HG03103 (cell line): ENCODE results near the gene VPS16.

Experiments
- ATAC-seq: cut with Tn5 transposase; IDR thresholded peaks from one replicate; pipeline ENCODE4 v1.9.1; 2021; ENCODE audit warnings: low read depth; ENCODE audit not compliant: unreplicated experiment

The VPS16 gene

DNA sequence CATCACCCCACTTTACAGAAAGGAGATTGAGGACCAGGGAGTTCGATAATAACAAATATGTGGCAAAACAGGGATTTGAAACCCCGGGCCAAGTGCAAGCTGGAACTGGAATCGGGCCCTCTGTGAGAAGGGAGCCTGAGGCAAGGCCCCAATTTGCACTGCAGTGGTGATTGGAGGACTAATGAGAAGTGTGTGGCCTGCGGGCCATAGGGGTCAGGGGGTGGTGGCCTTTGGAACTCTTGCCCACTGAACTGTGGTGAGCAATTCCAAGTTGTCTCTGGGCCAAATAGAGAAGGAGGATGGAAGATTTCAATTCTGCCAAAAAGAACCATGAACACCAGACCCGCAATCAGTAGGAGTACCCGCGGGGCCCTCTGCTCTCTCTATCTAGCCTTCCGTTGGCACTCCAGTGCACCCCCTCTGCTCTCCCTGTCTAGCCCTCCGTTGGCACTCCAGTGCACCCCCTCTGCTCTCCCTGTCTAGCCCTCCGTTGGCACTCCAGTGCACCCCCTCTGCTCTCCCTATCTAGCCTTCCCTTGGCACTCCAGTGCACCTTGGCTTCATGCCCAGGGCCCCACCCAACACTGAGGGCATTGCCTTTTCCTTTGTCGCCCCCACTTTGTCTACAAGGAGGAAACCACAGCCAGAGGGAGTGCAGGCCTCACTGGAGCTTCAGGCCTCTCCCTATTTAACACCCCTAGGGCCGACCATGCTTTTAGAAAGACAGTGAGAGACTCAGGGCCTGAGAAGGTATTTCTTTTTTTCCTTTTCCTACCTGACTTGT, 26.7 kb downstream of the VPS16 start:
- ATAC-seq = no peak

DNA sequence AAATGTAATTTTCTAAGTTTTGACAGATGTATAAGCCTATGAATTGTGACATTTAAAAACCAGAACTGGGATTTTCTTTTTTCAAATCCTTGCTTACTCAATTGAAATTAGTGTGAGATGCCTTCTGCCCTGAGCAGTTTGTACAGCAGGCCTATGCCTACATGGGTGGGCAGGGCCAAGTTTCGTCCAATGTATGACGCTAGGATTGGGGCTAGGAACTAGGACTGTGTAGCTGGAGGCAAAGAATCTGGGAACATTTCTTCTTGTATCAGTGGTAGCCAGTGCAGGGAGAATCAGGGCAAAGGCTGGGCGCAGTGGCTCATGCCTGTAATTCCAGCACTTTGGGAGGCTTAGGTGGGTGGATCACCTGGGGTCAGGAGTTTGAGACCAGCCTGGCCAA, 28.8 kb downstream of the VPS16 start:
- ATAC-seq = no peak

DNA sequence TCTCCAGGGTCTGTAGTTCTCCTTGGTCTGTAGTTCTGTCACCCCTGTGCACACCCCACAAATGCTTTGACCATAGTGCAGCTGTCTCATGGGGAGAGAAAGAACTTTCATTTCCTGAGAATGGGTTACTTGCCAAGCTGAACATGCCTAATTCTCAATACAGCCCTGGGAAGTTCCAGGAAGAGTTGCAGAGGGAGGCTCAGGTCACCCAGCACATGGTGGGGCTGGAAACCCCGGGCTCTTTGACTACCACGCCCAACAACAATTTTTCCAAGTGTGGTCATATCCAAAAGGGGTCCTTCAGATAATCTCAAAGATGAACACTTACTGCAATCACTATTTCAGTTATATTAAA, 30.5 kb downstream of the VPS16 start:
- ATAC-seq = no peak

DNA sequence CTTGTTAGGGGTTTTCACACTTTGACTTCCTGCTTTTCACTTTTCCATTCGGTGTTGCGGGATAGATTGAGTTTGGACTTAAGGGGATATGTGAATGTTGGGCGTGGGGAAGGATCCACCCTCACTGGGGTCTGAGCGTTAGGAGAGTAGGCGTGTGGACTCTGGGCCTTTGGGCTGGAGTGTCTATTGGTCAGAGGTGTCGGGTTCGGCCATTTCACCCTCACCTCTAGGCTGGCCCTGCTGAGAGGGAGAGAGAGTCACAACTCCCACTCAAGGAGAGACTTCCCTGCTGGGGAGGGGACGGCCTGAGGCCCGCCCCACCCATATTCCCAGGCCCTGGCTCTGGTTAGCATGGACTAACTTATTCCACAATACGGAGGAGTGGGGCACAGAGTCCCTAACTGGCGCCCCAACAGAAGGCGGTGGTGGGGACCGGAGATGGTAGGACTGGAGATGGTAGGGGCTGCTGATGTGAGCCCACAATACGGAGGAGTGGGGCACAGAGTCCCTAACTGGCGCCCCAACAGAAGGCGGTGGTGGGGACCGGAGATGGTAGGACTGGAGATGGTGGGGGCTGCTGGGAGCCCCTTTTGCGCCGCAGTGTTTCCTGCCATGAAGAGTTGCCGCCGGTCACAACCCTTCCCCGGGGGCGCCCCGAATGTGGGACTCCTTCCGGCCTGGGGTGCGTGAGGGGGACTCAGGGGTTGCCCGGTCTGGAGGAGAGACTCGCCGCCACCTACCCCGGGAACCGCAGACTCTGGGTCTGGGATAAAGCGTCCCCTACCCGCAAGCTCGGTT, 31.3 kb downstream of the VPS16 start:
- no peak for ATAC-seq

DNA sequence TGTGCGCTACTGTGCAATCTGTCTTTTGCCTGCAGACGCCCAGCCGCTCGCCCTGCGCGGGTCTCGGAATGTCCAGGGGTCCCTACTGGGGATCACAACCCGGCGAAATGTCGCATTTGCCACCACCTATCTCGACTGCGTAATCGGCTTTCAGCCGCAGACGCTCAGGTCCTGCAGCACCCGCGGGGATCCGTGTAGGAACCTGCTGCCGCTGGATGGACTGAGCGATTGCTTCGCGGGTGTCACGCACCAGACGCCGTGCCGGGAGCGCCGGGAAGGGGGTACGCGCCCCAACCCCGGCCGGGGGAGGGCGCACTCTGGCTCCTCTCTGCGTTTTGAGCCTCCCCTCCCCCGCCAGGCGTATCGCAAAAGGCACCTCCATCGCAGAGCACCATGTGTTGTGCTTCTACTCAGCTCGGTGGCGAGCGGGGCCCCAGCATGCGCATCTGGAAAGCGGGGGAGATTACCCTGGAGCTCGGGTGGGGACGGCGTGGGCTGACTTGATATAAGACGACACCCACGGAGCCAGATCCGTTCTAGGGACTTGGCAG, 32.0 kb downstream of the VPS16 start:
- ATAC-seq = no peak

DNA sequence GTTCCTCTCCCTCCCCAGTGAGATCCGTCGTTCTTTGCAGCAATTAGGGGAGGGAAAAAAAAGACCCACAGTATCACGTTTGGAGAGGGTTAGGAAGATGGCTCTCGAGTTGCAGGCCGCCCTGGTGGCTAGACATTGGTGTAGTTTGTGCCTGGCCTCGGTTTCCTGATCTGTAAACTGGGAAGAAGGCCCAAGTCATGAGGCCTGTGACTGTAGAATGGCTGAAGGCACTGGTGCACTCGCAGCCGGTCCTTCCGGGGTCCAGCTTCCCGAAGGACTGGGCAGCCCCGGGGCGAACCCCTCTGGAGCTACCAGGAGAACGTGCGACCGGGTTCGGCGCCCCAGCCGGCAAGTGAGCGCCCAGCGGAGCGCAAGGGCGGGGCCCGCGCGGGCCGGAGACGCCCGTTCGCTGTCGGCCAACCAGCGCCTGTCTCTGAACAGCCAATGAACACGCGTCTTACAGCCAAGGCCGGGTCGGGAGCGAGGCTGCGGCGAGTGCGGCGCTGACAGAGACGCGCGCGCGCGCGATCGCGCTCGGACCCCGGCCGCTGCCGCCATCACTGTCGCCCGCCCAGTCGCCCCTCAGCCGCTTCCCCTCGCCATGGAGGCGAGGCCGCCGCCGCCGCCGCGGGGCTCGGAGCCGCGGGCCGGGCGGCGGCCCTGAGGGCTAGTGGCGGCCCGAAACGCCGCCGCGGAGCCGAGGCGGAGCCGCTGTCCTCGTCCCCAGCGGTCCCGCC, 32.6 kb downstream of the VPS16 start, which contains the start of gene PTPRA:
Gene PTPRA (plus strand): TSS at position 472 of the 737 bp plus-strand sequence. CDS start 90,797 bp downstream, outside the sequence.
- peak; percentile 86 for ATAC-seq

DNA sequence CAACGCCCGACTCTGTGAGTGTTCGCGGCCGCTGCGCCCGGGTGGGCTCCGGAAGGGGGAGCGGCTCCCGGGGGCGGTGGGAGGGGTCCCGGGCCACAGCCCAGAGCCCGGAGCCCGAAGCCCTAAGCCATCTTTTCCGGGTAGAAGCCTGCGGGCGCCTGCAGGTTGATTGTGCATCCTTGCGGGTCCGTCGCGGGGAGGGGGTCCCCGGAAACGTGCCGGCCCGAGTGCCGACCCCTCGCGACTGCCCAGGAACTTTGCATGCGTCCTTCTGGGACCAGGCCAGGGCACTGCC, 33.1 kb downstream of the VPS16 start:
- no peak for ATAC-seq

DNA sequence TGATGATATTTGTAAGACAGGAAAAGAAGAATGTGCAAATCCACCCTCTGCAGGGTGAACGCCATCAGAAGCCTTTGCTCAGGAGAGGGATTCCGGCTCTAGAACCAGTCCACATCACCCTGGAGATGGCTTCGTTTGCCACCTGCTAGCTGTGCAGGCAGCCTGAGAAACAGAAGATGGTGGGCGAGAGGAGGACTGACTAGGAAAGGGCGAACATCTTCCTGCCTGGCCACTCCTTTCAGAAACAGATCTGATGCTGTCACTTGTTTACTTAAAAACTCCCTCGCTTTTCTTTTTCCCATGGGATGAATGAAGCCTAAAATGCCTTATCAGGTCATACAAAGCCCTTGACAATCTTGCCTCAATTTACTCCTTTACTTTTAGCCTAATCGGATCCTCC, 33.9 kb downstream of the VPS16 start:
- no peak for ATAC-seq

DNA sequence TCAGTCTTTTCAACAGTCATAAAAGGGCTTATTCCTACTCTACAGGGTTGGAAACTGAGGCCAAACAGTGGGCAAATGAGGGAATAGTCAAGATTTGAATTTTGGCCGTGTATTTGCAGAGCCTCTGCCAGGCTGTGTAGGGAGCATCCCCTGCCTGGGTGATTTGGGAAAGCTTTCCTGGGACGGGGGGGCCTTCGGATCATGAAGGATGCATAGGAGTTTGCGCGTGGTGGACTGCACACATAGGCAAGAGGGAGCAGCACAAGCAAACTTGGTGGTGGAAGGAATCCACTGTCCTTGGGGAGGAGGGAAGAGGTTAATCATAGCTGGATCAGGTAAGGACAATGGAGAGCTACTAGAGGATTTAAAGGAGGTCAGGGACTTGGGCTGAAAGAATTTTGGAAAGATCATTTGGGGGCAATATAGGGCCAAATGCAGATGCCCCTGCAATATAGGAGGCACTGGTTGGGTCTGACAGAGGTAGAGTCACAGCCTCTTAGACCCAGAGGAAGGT, 35.2 kb downstream of the VPS16 start:
- no peak for ATAC-seq

DNA sequence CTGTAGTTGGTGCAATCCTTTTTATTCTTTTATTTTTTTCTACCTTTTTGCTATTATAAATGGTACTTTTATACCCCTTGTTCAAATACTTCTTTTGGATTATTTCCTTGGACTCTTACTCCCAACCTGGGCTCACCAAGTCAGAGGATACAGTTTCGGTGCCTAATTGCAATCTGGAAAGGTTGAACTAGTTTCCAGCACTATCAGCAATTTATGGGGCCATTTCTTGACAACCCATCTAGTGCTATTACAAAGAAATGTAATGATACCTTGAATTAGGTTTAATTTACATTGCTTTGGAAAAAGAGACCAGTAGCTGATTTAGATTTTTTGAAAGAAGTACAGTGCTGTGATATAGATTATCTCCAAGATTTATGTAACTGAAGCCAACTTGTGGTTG, 38.0 kb downstream of the VPS16 start:
- no peak for ATAC-seq

DNA sequence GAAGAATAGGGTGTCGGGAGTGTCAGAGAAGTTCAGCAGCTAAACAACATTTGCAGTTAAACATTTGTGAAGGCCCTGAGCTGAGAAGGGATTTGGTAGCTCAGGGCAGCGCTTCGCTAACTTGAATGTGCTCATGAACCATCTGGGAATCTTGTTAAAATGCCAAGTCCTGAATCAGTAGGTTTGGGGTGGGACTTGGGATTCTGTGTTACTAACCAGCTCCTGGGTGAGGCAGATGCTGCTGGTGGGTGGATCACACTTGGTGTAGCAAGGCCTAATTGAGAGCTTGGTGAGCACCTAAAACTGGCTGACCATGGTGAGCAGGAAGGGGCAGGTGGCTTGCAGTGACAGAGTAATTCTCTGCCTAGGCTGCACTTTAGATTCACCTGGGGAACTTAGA, 38.6 kb downstream of the VPS16 start:
- ATAC-seq = no peak

DNA sequence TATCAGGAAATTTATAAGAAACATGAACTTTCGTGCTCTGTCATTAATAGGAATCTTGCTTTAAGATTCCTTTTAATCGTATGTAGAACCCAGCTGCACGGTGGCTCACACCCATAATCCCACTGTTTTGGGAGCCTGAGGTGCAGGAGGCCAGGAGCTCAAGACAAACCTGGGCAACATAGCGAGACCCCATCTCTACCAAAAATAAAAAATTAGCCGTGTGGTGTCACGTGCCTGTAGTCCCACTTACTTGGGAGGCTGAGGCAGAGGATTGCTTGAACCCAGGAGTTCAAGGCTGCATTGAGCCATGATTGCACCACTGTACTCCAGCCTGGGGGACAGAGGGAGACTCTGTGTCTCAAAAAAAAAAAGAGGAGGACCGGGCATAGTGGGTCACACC, 40.1 kb downstream of the VPS16 start:
- no peak for ATAC-seq

DNA sequence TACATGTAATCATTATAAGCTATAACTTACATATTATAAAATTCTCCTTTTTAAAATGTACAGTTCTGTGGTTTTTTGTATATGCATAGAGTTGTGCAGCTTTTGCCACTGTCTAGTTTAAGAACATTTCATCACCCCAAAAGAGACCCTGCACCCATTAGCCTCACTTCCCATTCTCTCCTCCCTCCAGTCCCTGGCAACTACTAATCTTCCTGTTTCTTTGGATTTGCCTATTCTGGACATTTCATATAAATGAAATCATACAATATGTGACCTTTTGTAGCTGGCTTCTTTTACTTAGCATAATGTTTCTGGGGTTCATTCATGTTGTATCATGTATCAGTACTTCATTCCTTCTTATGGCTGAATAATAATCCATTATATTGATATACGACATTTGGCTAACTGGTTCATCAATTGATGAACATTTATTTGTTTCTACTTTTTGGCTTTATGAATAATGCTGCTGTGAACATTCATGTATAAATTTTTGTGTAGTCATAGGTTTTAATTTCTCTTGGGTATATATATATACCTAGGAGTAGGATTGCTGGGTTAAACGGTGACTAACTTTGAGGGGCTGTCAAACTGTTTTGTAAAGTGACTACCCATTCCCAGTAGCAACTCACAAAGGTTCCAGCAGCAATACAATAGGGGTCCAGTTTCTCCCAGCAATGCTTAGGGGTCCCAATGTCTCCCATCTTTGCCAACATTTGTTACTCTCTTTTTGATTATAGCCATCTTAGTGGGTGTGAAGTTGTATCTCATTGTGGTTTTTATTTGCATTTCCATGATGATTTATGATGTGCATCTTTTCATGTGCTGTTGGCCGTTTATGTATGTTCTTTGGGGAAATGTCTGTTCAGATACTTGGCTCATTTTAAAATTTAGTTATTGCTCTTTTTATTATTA, 43.4 kb downstream of the VPS16 start:
- no peak for ATAC-seq

DNA sequence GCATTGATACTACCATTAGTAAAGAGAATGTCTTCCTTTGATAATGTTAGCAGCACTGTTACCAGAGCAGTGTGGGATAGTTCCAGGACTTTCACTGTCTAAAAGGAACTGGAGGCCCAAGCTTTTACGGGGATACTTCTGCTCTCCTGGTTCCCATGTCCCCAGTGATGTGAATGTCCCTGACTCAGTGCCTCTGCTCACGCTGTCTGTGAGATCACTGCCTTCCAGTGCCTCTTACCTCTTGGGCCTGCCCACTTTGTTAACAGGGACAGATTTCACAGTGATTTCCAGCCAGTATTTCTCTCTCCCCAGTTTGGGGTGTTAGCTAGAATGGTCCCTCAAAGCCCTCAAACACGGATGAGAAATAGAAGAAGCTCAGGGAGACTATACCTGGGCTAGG, 47.2 kb downstream of the VPS16 start:
- ATAC-seq = no peak

DNA sequence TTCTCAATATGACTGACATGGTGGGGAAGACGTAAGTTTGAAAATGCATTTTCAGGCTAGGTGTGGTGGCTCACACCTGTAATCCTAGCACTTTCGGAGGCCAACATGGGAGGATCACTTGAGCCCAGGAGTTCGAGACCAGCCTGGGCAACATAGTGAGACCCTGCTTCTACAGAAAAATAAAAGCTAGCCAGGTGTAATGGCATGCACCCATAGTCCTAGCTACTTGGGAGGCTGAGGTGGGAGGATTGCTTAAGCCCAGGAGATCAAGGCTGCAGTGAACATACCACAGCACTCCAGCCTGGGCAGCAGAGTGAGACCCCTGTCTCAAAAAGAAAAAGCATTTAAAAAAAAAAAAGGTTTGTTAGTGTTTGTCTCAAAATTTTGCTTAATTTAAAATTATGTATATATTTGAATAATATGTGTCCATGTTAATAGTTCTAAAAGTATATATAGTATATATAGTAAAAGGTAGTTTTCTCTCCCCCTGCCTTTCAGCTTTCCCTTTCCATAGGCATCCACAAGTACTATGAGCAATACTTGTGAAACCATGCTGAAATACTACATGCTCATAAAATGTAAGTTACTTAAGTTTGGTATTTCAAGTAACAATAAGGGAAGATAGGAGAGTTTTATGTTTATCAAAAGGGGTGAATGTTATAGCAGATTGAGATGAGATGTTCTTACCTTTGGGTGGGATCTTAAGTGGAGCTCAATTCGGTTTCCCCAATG, 47.8 kb downstream of the VPS16 start:
- no peak for ATAC-seq

DNA sequence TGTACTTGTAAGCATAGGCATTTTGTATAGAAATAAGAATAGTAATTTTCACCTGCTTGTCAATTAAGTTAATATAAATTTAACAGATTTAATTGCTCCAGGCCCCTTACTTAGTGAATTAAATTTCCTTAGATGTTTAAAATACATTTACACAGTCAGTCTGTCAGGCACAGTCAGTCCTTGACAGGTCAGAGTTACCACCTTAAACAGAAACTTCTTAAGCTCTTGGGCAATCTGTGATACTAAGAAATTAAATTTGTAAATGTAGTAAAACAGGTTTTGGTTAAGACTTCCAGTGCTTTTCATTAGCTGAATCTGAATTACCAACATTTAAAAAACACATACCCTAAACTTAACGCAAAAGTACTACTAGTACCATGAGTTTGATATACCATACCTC, 48.7 kb downstream of the VPS16 start:
- no peak for ATAC-seq

DNA sequence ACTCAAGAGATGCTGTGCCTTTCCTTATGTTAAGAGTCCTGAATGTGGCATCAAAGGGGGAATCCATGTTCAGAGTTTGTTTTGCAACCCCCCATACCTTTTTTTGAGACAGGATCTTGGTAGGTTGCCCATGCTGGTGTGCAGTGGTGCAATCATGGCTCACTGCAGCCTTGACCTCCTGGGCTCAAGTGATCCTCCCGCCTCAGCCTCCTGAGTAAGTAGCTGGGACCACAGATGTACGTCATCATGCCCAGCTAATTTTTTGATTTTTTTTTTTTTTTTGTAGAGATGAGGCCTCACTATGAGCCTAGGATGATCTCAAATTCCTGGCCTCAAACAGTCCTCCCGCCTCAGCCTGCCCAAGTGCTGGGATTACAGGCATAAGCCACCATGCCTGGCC, 49.3 kb downstream of the VPS16 start:
- ATAC-seq = no peak

DNA sequence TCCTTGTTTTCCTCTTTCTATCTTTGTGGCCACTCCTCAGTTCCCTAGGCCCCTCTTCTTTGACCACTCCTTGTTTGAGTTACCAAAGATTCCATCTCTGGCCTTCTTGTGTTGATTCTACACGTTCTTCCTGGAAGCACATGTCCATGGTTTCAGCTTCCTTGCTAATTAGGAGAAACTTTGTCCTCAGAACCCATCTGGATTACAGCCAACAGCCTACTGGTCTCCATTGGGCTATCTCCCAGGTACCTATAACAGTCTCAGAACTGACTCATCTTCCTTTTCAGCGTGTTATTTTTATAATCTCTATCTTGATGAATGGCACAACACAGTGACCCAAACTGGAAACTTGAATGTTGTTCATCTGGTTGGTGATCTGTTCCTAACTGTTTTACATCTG, 50.2 kb downstream of the VPS16 start:
- ATAC-seq = no peak

DNA sequence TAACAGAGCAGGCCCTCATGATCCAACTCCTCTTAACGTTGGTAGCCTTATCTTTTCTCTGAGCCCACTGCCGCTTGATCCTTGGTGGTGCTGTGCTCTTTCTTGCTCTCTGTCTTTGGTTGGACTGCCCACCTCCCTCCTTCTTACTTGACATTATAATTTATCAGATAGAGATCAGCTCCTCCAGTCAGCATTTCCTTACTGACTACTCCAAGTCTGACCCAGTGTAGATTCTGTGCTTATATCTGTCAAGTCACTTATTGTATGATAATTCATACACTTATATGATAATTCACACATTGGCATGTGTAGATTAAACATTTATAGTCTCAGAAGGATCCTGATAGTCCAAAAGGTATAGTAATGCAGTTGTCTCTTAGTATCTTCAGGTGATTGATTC, 50.8 kb downstream of the VPS16 start:
- ATAC-seq = no peak
